PC-3 (cell line): ENCODE results near the gene RXYLT1.

ENCODE experiments used
- EZH2phosphoT487 ChIP-seq: fragments of 300-600 bp; sonication (generic); IDR thresholded peaks from 2 replicates; pipeline ENCODE4 v1.6.1; 2018; ENCODE audit warnings: mild to moderate bottlenecking, antibody characterized with exemption, low read length, borderline replicate concordance
- TF ChIP-seq, protein P1 (sequence below): fragments of 300-600 bp; sonication (generic); conservative IDR thresholded peaks from 2 replicates; pipeline ENCODE4 v1.5.1; 2017; ENCODE audit warnings: antibody characterized with exemption, low read depth, mild to moderate bottlenecking, low read length

DNA sequence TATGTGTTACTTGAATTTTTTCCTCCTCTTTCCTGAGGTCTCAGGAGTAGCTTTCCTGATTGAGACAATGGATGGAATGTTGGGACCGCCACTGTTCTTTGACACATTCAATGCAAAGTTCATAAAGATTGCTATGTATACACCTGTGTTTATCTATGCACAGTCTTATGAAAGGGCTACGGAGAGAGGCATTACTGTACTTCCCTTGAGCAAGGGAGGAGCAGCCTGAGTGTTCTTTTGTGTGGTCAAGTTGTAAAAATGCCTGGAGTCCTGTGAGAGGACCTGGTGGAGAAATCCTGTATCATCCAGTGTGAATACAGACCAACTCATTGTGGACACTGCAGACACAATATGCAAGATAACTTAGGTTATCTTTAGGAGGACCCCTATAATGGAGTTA, 66.0 kb downstream of the RXYLT1 start:
- TF ChIP-seq, protein P1, sequence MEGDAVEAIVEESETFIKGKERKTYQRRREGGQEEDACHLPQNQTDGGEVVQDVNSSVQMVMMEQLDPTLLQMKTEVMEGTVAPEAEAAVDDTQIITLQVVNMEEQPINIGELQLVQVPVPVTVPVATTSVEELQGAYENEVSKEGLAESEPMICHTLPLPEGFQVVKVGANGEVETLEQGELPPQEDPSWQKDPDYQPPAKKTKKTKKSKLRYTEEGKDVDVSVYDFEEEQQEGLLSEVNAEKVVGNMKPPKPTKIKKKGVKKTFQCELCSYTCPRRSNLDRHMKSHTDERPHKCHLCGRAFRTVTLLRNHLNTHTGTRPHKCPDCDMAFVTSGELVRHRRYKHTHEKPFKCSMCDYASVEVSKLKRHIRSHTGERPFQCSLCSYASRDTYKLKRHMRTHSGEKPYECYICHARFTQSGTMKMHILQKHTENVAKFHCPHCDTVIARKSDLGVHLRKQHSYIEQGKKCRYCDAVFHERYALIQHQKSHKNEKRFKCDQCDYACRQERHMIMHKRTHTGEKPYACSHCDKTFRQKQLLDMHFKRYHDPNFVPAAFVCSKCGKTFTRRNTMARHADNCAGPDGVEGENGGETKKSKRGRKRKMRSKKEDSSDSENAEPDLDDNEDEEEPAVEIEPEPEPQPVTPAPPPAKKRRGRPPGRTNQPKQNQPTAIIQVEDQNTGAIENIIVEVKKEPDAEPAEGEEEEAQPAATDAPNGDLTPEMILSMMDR, result no peak
- TF ChIP-seq EZH2phosphoT487, result no peak
